Medulla oblongata (tissue), 1 donor: ENCODE results near the gene MRM3.
"Not testable (repeated sequence)": the region's sequence is repeated elsewhere in the genome, so short reads cannot be mapped to it uniquely, and the experiment has no call there.

Source experiments
- DNase-seq: peaks from one replicate; pipeline ENCODE4 v3.0.0-alpha.2; 2015; ENCODE audit errors: extremely low spot score

The MRM3 gene

DNA sequence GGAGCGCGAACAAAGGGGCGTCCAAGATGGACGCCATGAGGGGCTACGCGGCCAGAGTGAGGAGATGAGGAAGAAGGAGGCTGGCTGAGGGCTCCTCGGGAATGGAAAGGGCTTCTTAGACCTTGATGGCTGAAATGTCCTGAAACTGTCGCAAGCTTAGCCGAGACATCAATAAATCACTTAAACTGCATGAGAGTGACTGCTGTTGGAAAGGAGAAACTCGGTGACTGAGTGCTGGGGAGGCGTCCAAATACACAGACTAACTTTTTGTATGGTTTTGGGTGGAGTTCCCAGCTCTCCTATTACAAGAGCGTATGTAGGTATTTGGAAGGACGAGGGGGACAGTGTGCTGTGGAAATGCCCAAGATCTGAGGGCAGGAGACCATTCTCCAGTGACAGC, 28.7 kb upstream of the MRM3 start:
- DNase-seq, result no peak

- not testable (repeated sequence) for DNase-seq
Measured at GRCh38 chr17:755319-755961, 26.7 kb upstream of the MRM3 start.

DNA sequence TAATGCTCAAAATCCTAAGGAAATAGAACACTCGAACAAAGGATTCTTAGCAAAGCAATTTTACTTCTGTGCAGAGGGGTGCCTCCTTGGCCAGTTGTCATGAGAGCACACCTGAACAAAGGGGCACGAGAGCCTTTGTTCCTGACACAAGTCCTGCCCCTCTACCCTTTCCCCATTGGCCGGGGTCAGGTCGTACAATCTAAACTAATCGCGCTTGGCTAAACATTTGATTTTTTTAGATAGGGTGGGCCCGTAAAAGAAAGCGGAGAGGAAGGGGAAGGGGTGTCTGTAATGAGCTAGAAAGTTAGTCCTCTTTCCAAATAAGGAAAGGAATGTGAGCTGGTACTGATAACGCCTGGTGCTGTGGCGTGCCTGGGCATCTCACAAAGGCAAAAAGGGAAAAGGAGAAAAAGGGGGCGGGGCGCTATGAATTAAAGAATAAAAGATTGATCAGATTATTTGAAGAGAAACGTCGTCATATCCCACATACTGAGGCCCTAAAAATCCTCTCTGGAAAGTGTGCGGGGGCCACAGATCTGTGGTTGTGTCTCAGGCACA, 26.1 kb upstream of the MRM3 start:
- DNase-seq, result not testable (repeated sequence)

- no peak for DNase-seq
Measured at GRCh38 chr17:759964-760363, 22.2 kb upstream of the MRM3 start.

GRCh38 chr17:760371-760770, 21.8 kb upstream of the MRM3 start:
- no peak for DNase-seq

DNA sequence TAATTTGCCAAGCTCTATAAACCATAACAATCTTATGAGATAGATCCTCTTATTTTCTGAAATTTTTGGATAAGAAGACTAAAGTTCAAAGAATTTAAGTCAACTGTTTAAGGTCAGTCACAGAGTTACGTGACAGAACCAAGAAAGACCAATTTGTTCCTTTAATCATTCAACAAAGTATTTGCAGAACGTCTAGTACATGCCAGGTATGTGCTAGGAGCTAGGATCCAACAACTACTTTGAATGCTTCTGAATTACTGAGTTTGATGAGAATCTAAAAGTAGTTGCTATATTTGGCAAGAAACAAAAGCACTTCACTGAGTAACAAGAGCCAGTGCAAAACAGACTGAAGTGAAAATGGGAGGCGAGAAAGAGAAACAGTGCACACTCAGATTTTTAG, 15.1 kb upstream of the MRM3 start:
- DNase-seq, result no peak

DNA sequence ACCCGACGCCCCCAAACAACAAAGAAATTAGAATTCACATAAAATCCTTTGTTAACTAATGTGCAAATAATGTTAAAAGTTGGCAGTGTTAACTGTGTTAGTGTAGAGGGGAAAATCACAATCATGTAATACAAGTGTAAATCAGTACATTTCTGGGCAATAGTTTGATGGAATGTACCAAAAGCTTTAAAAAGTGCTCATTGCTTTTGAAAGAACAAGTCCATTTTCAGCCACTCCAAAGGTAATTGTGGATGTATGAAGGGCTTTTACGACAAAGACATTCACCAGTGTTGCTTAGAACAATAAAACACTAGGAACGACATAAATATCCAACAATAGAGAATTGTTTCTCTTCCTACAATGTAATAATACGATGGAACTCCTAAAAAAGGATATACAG, 9.1 kb upstream of the MRM3 start:
- no peak for DNase-seq

GRCh38 chr17:773467-774312, 8.5 kb upstream of the MRM3 start:
- no peak for DNase-seq

DNA sequence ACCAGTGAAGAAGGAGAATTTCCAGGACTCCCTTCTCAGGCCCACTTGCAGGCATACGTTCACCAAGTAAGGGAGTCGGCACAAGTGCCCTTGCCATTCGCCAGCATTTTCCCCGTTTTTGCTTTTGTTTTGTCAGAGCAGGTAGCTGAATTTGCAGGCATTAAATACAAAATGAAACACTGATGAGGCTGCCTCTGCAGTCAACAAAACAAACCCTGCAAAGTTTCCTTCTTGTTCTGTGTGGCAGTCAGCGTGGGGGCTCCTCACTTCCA, 7.9 kb upstream of the MRM3 start:
- DNase-seq, result no peak

DNA sequence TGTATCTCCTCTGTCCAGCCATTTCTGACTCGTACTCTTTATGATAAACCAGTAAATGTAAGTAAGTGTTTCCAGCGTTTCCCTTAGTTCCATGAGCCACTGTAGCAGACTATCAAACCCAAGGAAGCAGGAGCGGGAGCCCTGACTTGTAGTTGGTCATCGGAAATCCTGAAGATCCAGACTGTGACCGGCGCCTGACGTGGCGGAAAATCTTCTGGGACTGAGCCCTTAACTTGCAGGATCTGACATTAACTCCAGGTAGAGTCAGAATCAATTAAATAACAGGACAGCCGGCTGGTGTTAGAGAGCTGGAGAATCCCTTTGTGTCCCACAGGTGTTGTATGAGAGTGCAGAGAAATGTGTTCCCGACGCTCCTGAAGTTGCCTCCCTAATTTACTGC, 4.1 kb upstream of the MRM3 start:
- DNase-seq, result no peak

DNA sequence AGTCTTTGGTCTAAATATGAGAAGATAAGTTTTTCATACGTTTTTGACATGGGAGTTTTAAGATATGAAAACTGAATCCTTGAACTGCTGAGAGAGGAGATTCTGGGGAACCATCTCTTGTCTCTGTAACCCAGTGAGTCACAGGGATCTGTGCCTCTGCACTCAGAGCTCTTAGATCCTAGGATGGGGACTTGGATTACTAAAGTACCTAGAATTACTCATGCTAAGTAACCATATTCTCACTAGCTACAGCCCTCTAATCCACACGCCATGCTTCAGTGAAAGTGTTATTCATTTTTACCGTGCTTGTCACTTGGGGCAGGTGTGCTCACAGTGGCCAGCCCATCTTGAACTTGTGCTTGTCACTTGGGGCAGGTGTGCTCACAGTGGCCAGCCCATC, 2.0 kb downstream of the MRM3 start:
- no peak for DNase-seq

- DNase-seq, result not testable (repeated sequence)
Measured at GRCh38 chr17:785901-786300, 3.7 kb downstream of the MRM3 start.

DNA sequence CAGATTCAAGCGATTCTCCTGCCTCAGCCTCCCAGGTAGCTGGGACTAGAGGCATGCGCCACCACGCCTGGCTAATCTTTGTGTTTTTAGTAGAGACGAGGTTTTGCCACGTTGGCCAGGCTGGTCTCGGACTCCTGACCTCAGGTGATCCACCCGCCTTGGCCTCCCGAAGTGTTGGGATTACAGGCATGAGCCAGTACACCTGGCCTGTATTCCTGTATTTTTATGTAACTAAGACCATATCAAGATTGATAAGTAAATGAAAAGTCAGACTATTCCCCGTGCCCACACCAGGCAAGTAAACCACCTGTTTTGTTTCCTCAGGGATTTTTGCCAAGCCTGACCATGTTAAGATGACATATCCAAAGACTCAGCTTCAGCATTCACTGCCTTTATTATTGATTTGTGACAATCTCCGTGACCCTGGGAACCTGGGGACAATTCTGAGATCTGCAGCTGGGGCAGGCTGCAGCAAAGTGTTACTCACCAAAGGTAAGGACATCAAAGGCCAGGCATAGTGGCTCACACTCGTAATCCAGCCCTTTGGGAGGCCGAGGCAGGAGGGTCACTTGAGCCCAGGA, 5.6 kb downstream of the MRM3 start:
- no peak for DNase-seq

DNA sequence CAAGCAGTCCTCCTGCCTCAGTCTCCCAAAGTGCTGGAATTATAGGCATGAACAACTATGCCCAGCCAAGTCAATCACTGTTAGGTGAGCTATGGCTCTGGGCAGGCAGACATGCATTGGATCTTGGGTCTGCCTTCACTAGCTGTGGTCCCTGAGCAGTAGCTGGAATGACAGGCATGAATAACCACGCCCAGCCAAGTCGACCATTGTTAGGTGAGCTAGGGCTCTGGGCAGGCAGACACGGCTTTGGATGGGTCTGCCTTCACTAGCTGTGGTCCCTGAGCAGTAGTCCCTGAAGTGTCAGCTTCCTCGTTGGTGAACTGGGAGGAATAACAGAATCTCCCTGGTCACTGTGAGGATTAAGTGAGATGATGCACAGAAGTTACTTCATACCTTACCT, 6.4 kb downstream of the MRM3 start:
- no peak for DNase-seq

GRCh38 chr17:789160-789840, 7.1 kb downstream of the MRM3 start:
- DNase-seq, result no peak

DNA sequence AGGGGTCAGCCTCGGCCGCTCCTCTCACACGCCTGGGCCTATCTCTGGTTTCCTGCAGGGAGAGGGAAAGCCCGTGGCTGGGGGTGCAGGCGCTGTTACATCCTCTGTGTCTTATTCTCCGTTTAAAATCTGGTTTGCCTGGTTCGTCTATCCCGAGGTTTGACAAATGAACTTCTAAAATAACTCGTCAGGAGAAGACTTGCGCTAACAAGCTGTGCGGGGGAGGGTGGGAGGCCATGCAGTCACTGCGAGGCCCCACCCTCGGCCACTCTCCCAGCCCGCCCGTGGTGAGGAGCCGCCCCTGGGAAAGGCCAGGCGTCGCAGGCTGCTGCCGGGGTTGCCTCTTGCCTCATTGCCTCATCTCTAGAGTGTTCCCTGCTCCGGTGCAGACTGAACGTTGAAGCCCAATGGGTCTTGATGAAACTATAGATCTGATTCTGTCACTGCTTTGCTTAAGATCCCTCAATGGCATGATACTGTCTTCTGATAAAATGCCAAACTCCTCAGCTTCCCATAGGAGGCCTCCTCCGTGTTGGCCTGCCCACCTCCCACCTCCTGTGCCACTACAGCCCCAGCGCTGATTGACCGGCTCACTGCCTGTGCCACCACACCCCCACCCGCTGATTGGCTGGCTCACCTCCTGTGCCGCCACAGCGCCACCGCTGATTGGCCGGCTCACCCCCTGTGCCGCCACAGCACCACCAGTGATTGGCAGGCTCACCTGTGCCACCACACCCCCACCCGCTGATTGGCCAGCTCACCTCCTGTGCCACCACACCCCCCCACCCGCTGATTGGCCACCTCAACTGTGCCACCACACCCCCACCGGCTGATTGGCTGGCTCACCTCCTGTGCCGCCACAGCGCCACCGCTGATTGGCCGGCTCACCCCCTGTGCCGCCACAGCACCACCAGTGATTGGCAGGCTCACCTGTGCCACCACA, 8.0 kb downstream of the MRM3 start:
- not testable (repeated sequence) for DNase-seq

DNA sequence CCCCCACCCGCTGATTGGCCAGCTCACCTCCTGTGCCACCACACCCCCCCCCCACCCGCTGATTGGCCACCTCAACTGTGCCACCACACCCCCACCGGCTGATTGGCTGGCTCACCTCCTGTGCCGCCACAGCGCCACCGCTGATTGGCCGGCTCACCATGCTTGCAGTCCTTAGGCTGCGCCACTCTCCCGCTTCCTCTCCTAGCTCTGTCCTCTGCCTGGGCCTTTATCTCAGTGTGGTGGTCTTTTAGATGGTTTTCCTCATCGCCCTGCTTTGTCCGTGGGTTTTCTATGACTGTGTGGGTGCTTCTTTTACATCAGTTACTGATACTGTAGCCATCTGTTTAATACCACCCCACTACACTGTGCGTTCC, 8.7 kb downstream of the MRM3 start:
- DNase-seq, result not testable (repeated sequence)

- DNase-seq, result no peak
Measured at GRCh38 chr17:791829-792228, 9.7 kb downstream of the MRM3 start.

DNA sequence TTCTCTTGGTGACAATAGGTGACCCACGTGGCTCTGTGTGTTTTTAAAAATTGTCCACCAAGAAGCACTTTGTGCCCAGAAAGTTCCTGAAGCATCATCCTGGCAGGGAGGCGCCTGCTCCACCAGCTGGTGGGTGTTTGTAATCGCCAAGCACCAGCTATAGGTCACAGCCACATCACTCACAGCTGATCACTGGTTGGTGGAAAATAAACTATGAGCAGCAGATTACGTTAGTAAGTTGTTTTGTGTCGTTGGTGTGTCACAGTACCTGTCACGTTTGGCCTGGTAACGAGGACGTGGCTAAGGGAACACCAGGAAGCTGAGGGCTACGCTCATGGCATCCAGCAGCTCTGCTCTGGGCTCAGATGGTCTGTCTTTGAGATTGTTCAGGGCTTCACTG, 10.1 kb downstream of the MRM3 start:
- DNase-seq, result no peak

- DNase-seq, result peak; percentile 93
Measured at GRCh38 chr17:794876-795275, 12.7 kb downstream of the MRM3 start.

DNA sequence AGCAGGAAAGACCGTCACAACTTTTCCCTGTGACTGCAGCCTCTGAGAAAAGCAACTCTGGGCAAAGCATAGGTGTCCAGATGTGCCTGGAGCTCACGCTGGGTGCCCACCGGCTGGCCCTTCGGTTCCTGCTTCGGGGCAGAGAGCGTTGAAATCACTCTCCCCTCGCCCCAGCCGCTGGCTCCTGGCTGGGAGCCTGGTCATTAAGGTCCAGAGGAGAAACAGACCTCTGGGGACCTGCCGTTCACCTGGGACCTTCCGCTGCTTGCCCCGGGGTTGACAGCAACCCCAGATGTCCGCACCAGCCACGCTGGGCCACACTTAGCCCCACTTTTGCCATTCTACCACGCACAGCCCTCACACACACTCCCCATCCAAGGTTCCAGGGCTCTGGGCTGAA, 13.1 kb downstream of the MRM3 start:
- no peak for DNase-seq
